AG04450 (cell line): Measurements from ENCODE around the gene RBM19. TPM values are rescaled to one million over a fixed set of nuclear protein-coding genes. Genes with fewer than 3 reads are reported as not detected.

Source experiments
- CTCF ChIA-PET: fragments of 300-600, 350-600 bp; formaldehyde crosslinking; extraction: SDS; loops from one replicate; lab custom pipeline; 2022; ENCODE audit warnings: antibody characterized with exemption, inconsistent platforms; lab: Charles Lee
- POLR2A ChIA-PET: fragments of 350-600 bp; formaldehyde crosslinking; extraction: SDS; loops from one replicate; lab custom pipeline; 2021; ENCODE audit warnings: antibody characterized with exemption, inconsistent platforms; lab: Yijun Ruan, JAX
- DNase-seq: peaks from one replicate; pipeline ENCODE4 v3.0.0-alpha.2; 2011; ENCODE audit warnings: low read depth, low spot score
- H3K27ac ChIP-seq: one replicate; pipeline ENCODE4 v1.5.1; 2012; ENCODE audit warnings: low read depth, low read length, control low read depth
- H3K27me3 ChIP-seq: one replicate; pipeline ENCODE4 v1.6.0; 2012; ENCODE audit warnings: low read length; ENCODE audit not compliant: control insufficient read depth, insufficient read depth
- H3K4me3 ChIP-seq: 2 replicates; pipeline ENCODE4 v1.5.1; 2011; ENCODE audit warnings: mild to moderate bottlenecking, low read depth, low read length, control low read depth
- H3K9me3 ChIP-seq: 2 replicates; pipeline ENCODE4 v1.5.1; 2012; ENCODE audit warnings: low read length; ENCODE audit not compliant: control insufficient read depth, insufficient read depth
- CTCF ChIP-seq: IDR thresholded peaks from 2 replicates; pipeline ENCODE4 v1.5.1; 2011; ENCODE audit warnings: low read depth, low read length, control low read depth, inconsistent platforms
- polyA plus RNA-seq: library from polyadenylated mRNA; depleted of rRNA; stranded (reverse); fragments of >200 nt; gene quantifications from 2 replicates; pipeline ENCODE4 v1.2.3, GENCODE V29; 2011

Gene RBM19
- polyA plus RNA-seq, 1 experiment, result 10.6 TPM

- Histone ChIP-seq H3K9me3 (no peaks in the 10 kb centered on the region), H3K4me3 (no peak overlapping the region), H3K27me3 (no peaks in the 10 kb centered on the region), H3K27ac (no peak overlapping the region)
- ChIA-PET POLR2A (no interaction called here), CTCF (no interaction called here)
- no peak for DNase-seq
- TF ChIP-seq CTCF, result no peak
Observed at GRCh38 chr12:113868365-113868764, 97.8 kb downstream of the RBM19 start.

- CTCF ChIA-PET, result interaction anchor here (0.9 to 1.9 kb wide), 3 partner anchors 13 to 46 kb away, joined by 3 to 6 read pairs (median 3); no protein-coding TSS in a partner anchor
- Histone ChIP-seq H3K4me3 (no peak overlapping the region), H3K27me3 (no peaks in the 10 kb centered on the region), H3K9me3 (no peaks in the 10 kb centered on the region), H3K27ac (no peak overlapping the region)
- peak; percentile 57 for TF ChIP-seq CTCF
- POLR2A ChIA-PET, result interaction anchor here (1.6 kb wide), 1 partner anchor 7 kb away, joined by 5 read pairs; no protein-coding TSS in a partner anchor
- no peak for DNase-seq
Observed at GRCh38 chr12:113867258-113867657, 98.9 kb downstream of the RBM19 start.

- TF ChIP-seq CTCF, result no peak
- POLR2A ChIA-PET, result interaction anchor here (1.6 kb wide), 1 partner anchor 8 kb away, joined by 5 read pairs; no protein-coding TSS in a partner anchor
- no peak overlapping the region for H3K4me3 ChIP-seq
- no peaks in the 10 kb centered on the region for H3K27me3 ChIP-seq
- H3K9me3 ChIP-seq, result no peaks in the 10 kb centered on the region
- H3K27ac ChIP-seq, result no peak overlapping the region
- CTCF ChIA-PET, result interaction anchor here (0.9 to 1.9 kb wide), 2 partner anchors 16 to 46 kb away, joined by 3 to 6 read pairs; no protein-coding TSS in a partner anchor
- no peak for DNase-seq
Observed at GRCh38 chr12:113866496-113866895, 99.6 kb downstream of the RBM19 start.

GRCh38 chr12:113863455-113863845 lies 102.7 kb downstream of the RBM19 start:
- peak overlapping the region; percentile 80 for H3K27ac ChIP-seq
- POLR2A ChIA-PET, result no interaction called here
- H3K9me3 ChIP-seq, result no peaks in the 10 kb centered on the region
- CTCF ChIA-PET, result interaction anchor here (1.0 to 1.3 kb wide), 3 partner anchors 25 to 438 kb away, joined by 3 to 4 read pairs (median 3); no protein-coding TSS in a partner anchor
- DNase-seq, result no peak
- no peaks in the 10 kb centered on the region for H3K27me3 ChIP-seq
- peak overlapping the region; percentile 17; the same call in 1 of the 2 replicates for H3K4me3 ChIP-seq
- TF ChIP-seq CTCF, result no peak

- DNase-seq, result peak; percentile 79
- no peak for TF ChIP-seq CTCF
- CTCF ChIA-PET, result interaction anchor here (1.2 to 1.3 kb wide), 3 partner anchors 25 to 438 kb away, joined by 3 to 6 read pairs (median 4); no protein-coding TSS in a partner anchor
- peak overlapping the region; percentile 17; the same call in 1 of the 2 replicates for H3K4me3 ChIP-seq
- POLR2A ChIA-PET, result no interaction called here
- no peaks in the 10 kb centered on the region for H3K27me3 ChIP-seq
- no peaks in the 10 kb centered on the region for H3K9me3 ChIP-seq
- H3K27ac ChIP-seq, result peak overlapping the region; percentile 80
Observed at GRCh38 chr12:113862590-113863454, 103.3 kb downstream of the RBM19 start.
